Measurements from ENCODE around the gene ZNF554.
"Not testable (repeated sequence)": the region's sequence is repeated elsewhere in the genome, so short reads cannot be mapped to it uniquely, and the experiment has no call there.

The ZNF554 gene

GRCh38 chr19:2816641-2817040 lies 3.0 kb upstream of the ZNF554 start:
- H3K27ac ChIP-seq: no peak overlapping the region
- TF ChIP-seq ZFX (IDR thresholded peaks at IDR 0.05): no peak
- TF ChIP-seq CTCF (conservative IDR thresholded peaks at IDR 0.05): no peak

GRCh38 chr19:2817237-2817829 lies 2.3 kb upstream of the ZNF554 start:
- not testable (repeated sequence) for H3K27ac ChIP-seq

- no peak for TF ChIP-seq CTCF (conservative IDR thresholded peaks at IDR 0.05)
- TF ChIP-seq ZFX (IDR thresholded peaks at IDR 0.05): peak; percentile 62; the same call in 1 of the 2 replicates
Observed at GRCh38 chr19:2820112-2820702, 539 bp downstream of the ZNF554 start.

GRCh38 chr19:2822846-2823245 lies 3.2 kb downstream of the ZNF554 start:
- TF ChIP-seq ZFX (IDR thresholded peaks at IDR 0.05) (no peak), CTCF (conservative IDR thresholded peaks at IDR 0.05) (no peak)
- no peak overlapping the region for H3K27ac ChIP-seq

More at GRCh38 chr19:2820112-2820702, 539 bp downstream of the ZNF554 start:
- peak overlapping the region; percentile 71 for H3K27ac ChIP-seq

- TF ChIP-seq ZFX (IDR thresholded peaks at IDR 0.05) (no peak), CTCF (conservative IDR thresholded peaks at IDR 0.05) (no peak)
- H3K27ac ChIP-seq: no peak overlapping the region
Observed at GRCh38 chr19:2823646-2824045, 4.0 kb downstream of the ZNF554 start.

- TF ChIP-seq ZFX (IDR thresholded peaks at IDR 0.05) (no peak), CTCF (conservative IDR thresholded peaks at IDR 0.05) (no peak)
- H3K27ac ChIP-seq: no peak overlapping the region
Observed at GRCh38 chr19:2824129-2824528, 4.5 kb downstream of the ZNF554 start.

GRCh38 chr19:2827022-2827421 lies 7.4 kb downstream of the ZNF554 start:
- TF ChIP-seq ZFX (IDR thresholded peaks at IDR 0.05): no peak
- TF ChIP-seq CTCF (conservative IDR thresholded peaks at IDR 0.05): no peak
- H3K27ac ChIP-seq: no peak overlapping the region

Data from C4-2B (cell line).